Neural cell (in vitro differentiated cells): Measurements from ENCODE around the gene PCSK1. TPM values are rescaled to one million over a fixed set of nuclear protein-coding genes. Genes with fewer than 3 reads are reported as not detected.
A peak's percentile ranks its signal among the peaks of the same experiment; 100 is the strongest.

ENCODE experiments used
- H2AFZ ChIP-seq: fragments of 200-600, 300-800 bp; sonication (generic), shearing (Covaris generic); 2 replicates; pipeline ENCODE4 v1.6.0; 2014; ENCODE audit warnings: low read depth, mild to moderate bottlenecking, antibody characterized with exemption, low read length, moderate library complexity
- H3F3A ChIP-seq: fragments of 200-600 bp; shearing (Covaris generic); 2 replicates; pipeline ENCODE4 v1.6.1; 2016; ENCODE audit warnings: mild to moderate bottlenecking, moderate library complexity, mixed read lengths, antibody characterized with exemption, low read length; ENCODE audit not compliant: insufficient read depth, poor library complexity, severe bottlenecking
- H3K27ac ChIP-seq: fragments of 200-600, 300-800 bp; sonication (generic), shearing (Covaris generic); 2 replicates; pipeline ENCODE4 v1.5.1; 2014; ENCODE audit warnings: mild to moderate bottlenecking, low read length, moderate library complexity
- H3K27me3 ChIP-seq: fragments of 300-800, 200-600 bp; sonication (generic), shearing (Covaris generic); 2 replicates; pipeline ENCODE4 v1.6.0; 2014; ENCODE audit warnings: mild to moderate bottlenecking, low read depth, low read length, moderate library complexity; ENCODE audit not compliant: insufficient read depth
- H3K36me3 ChIP-seq: fragments of 300-800, 200-600 bp; sonication (generic), shearing (Covaris generic); 2 replicates; pipeline ENCODE4 v1.5.1; 2014; ENCODE audit warnings: mild to moderate bottlenecking, antibody characterized with exemption, low read length, moderate library complexity; ENCODE audit not compliant: insufficient read depth
- H3K4me2 ChIP-seq: fragments of 300-800, 200-600 bp; sonication (generic), shearing (Covaris generic); 2 replicates; pipeline ENCODE4 v1.6.0; 2014; ENCODE audit warnings: mild to moderate bottlenecking, low read length
- H3K4me3 ChIP-seq: fragments of 300-800, 200-600 bp; sonication (generic), shearing (Covaris generic); 2 replicates; pipeline ENCODE4 v1.5.1; 2014; ENCODE audit warnings: mild to moderate bottlenecking, low read length, moderate library complexity
- H3K79me2 ChIP-seq: fragments of 200-600 bp; shearing (Covaris generic); replicated peaks from 2 replicates; pipeline ENCODE4 v1.6.0; 2014; ENCODE audit warnings: mild to moderate bottlenecking, low read length, moderate library complexity; ENCODE audit not compliant: insufficient read depth
- H3K9ac ChIP-seq: fragments of 300-800, 200-600 bp; sonication (generic), shearing (Covaris generic); 2 replicates; pipeline ENCODE4 v1.6.1; 2016; ENCODE audit warnings: mild to moderate bottlenecking, low read length, mixed read lengths
- H3K9me2 ChIP-seq: fragments of 200-600 bp; shearing (Covaris generic); 2 replicates; pipeline ENCODE4 v1.6.1; 2016; ENCODE audit warnings: mild to moderate bottlenecking, low read length, mixed read lengths; ENCODE audit not compliant: insufficient read depth
- H3K9me3 ChIP-seq: fragments of 200-600, 300-800 bp; sonication (generic), shearing (Covaris generic); 2 replicates; pipeline ENCODE4 v1.6.1; 2016; ENCODE audit warnings: mild to moderate bottlenecking, mixed run types, low read length, moderate library complexity, mixed read lengths
- H4K20me1 ChIP-seq: fragments of 200-600 bp; shearing (Covaris generic); 2 replicates; pipeline ENCODE4 v1.6.1; 2016; ENCODE audit warnings: mild to moderate bottlenecking, mixed run types; ENCODE audit not compliant: insufficient read depth
- CTCF ChIP-seq: fragments of 450-650 bp; IDR thresholded peaks from 2 replicates; pipeline ENCODE4 v1.5.1; 2014; ENCODE audit warnings: antibody characterized with exemption, mild to moderate bottlenecking, moderate library complexity; ENCODE audit not compliant: poor library complexity, severe bottlenecking
- EP300 ChIP-seq: fragments of 450-650 bp; conservative IDR thresholded peaks from 2 replicates; pipeline ENCODE4 v1.6.1; 2014; ENCODE audit warnings: antibody characterized with exemption, mild to moderate bottlenecking, moderate library complexity; ENCODE audit not compliant: poor library complexity, severe bottlenecking
- EZH2 ChIP-seq: fragments of 200-600, 300-800 bp; shearing (Covaris generic), sonication (generic); IDR thresholded peaks from 2 replicates; pipeline ENCODE4 v1.6.1; 2014; ENCODE audit warnings: antibody characterized with exemption, low read length, borderline replicate concordance, mild to moderate bottlenecking; ENCODE audit not compliant: insufficient read depth, poor library complexity, severe bottlenecking
- MXI1 ChIP-seq: fragments of 450-650 bp; conservative IDR thresholded peaks from 2 replicates; pipeline ENCODE4 v1.6.1; 2014; ENCODE audit warnings: antibody characterized with exemption, mild to moderate bottlenecking; ENCODE audit not compliant: poor library complexity, severe bottlenecking
- POLR2AphosphoS5 ChIP-seq: IDR thresholded peaks from 2 replicates; pipeline ENCODE4 v1.6.1; 2012
- RAD21 ChIP-seq: fragments of 450-650 bp; conservative IDR thresholded peaks from 2 replicates; pipeline ENCODE4 v1.6.1; 2014; ENCODE audit warnings: antibody characterized with exemption, mild to moderate bottlenecking, moderate library complexity
- REST ChIP-seq: IDR thresholded peaks from 2 replicates; pipeline ENCODE4 v1.6.1; 2012; ENCODE audit warnings: borderline replicate concordance
- SMC3 ChIP-seq: fragments of 450-650 bp; conservative IDR thresholded peaks from 2 replicates; pipeline ENCODE4 v1.6.1; 2014; ENCODE audit warnings: antibody characterized with exemption, mild to moderate bottlenecking, moderate library complexity; ENCODE audit not compliant: poor library complexity
- TAF1 ChIP-seq: IDR thresholded peaks from 2 replicates; pipeline ENCODE4 v1.6.1; 2012; ENCODE audit warnings: low read depth
- polyA plus RNA-seq: library from polyadenylated mRNA; depleted of rRNA; stranded (reverse); fragments of >200 nt; gene quantifications from 2 replicates; pipeline ENCODE4 v1.2.3, GENCODE V29; 2014

Gene PCSK1
- polyA plus RNA-seq, 1 donor from 2014 or later = 27.2 TPM

GRCh38 chr5:96468956-96469355 lies 35.9 kb upstream of the PCSK1 start:
- H3K27ac ChIP-seq = no peak overlapping the region
- H3K9me3 ChIP-seq = no peaks in the 10 kb centered on the region
- H3K4me2 ChIP-seq = no peak overlapping the region
- H3K27me3 ChIP-seq = no peaks in the 10 kb centered on the region
- no peaks in the 10 kb centered on the region for H3K36me3 ChIP-seq
- no peaks in the 10 kb centered on the region for H4K20me1 ChIP-seq
- no peak overlapping the region for H2AFZ ChIP-seq
- no peaks in the 10 kb centered on the region for H3K9me2 ChIP-seq
- H3K9ac ChIP-seq = no peak overlapping the region
- no peak overlapping the region for H3K4me3 ChIP-seq
- H3F3A ChIP-seq = no peaks in the 10 kb centered on the region
- TF ChIP-seq RAD21 (no peak), REST (no peak), POLR2AphosphoS5 (peak; percentile 58), EP300 (no peak), TAF1 (no peak), SMC3 (no peak), EZH2 (no peak)
- no peaks in the 10 kb centered on the region for H3K79me2 ChIP-seq

- Histone ChIP-seq H3F3A (no peaks in the 10 kb centered on the region), H2AFZ (no peak overlapping the region), H3K27me3 (no peaks in the 10 kb centered on the region), H3K9me3 (no peaks in the 10 kb centered on the region), H3K27ac (no peak overlapping the region), H3K4me2 (no peak overlapping the region), H3K36me3 (no peaks in the 10 kb centered on the region), H4K20me1 (no peaks in the 10 kb centered on the region), H3K9ac (no peak overlapping the region), H3K79me2 (no peaks in the 10 kb centered on the region), H3K4me3 (no peak overlapping the region), H3K9me2 (no peaks in the 10 kb centered on the region)
- TF ChIP-seq TAF1 (no peak), MXI1 (no peak), CTCF (no peak), EP300 (no peak), POLR2AphosphoS5 (no peak)
Observed at GRCh38 chr5:96463091-96463490, 30.0 kb upstream of the PCSK1 start.
